HepG2 (cell line): ENCODE measurements around the gene PDCD11. TPM values are rescaled to one million over a fixed set of nuclear protein-coding genes. Genes with fewer than 3 reads are reported as not detected.
A peak's percentile ranks its signal among the peaks of the same experiment; 100 is the strongest.

ENCODE experiments used
- ARID4A ChIP-seq: sonication (generic); formaldehyde crosslinking; IDR thresholded peaks from 2 replicates; pipeline ENCODE4 v1.5.0; 2020; ENCODE audit warnings: mild to moderate bottlenecking, missing genetic modification reagents, borderline replicate concordance
- CCDC6 ChIP-seq: sonication (generic); formaldehyde crosslinking; IDR thresholded peaks from 2 replicates; pipeline ENCODE4 v1.8.1; 2022; ENCODE audit warnings: mild to moderate bottlenecking, missing genetic modification reagents, moderate library complexity
- ELF3 ChIP-seq: IDR thresholded peaks from 2 replicates; pipeline ENCODE4 v1.6.1; 2016; ENCODE audit warnings: missing genetic modification reagents, missing compliant biosample characterization
- HDAC2 ChIP-seq: sonication (generic); formaldehyde crosslinking; IDR thresholded peaks from 2 replicates; pipeline ENCODE4 v1.4.0; 2020; ENCODE audit warnings: missing genetic modification reagents
- IRX3 ChIP-seq: sonication (generic); formaldehyde crosslinking; IDR thresholded peaks from 2 replicates; pipeline ENCODE4 v1.8.1; 2023; ENCODE audit warnings: mild to moderate bottlenecking, low read depth, missing genetic modification reagents, borderline replicate concordance
- MED13 ChIP-seq: sonication (generic); formaldehyde crosslinking; IDR thresholded peaks from 2 replicates; pipeline ENCODE4 v1.5.0; 2020; ENCODE audit warnings: missing genetic modification reagents
- MTERF4 ChIP-seq: sonication (generic); formaldehyde crosslinking; IDR thresholded peaks from 2 replicates; pipeline ENCODE4 v1.8.0; 2023; ENCODE audit warnings: mild to moderate bottlenecking, missing genetic modification reagents
- MYC ChIP-seq: sonication (generic); formaldehyde crosslinking; IDR thresholded peaks from 2 replicates; pipeline ENCODE4 v1.9.0; 2021; ENCODE audit warnings: missing genetic modification reagents, borderline replicate concordance
- REXO4 ChIP-seq: sonication (generic); formaldehyde crosslinking; IDR thresholded peaks from 2 replicates; pipeline ENCODE4 v1.8.0; 2022; ENCODE audit warnings: missing genetic modification reagents, mild to moderate bottlenecking, borderline replicate concordance
- SAFB2 ChIP-seq: sonication (generic); formaldehyde crosslinking; IDR thresholded peaks from 2 replicates; pipeline ENCODE4 v1.5.1; 2020; ENCODE audit warnings: missing genetic modification reagents, low read depth, mild to moderate bottlenecking, borderline replicate concordance
- SIX4 ChIP-seq: sonication (generic); formaldehyde crosslinking; IDR thresholded peaks from 2 replicates; pipeline ENCODE4 v1.4.0; 2020; ENCODE audit warnings: missing genetic modification reagents
- SMAD3 ChIP-seq: sonication (generic); formaldehyde crosslinking; IDR thresholded peaks from 2 replicates; pipeline ENCODE4 v1.4.0; 2020; ENCODE audit warnings: missing genetic modification reagents
- SNAI1 ChIP-seq: sonication (generic); formaldehyde crosslinking; IDR thresholded peaks from 2 replicates; pipeline ENCODE4 v1.5.0; 2020; ENCODE audit warnings: mild to moderate bottlenecking, missing genetic modification reagents, borderline replicate concordance
- SRF ChIP-seq: IDR thresholded peaks from 2 replicates; pipeline ENCODE4 v1.6.1; 2011; ENCODE audit warnings: mild to moderate bottlenecking, low read depth, low read length, moderate library complexity
- TP53 ChIP-seq: sonication (generic); formaldehyde crosslinking; conservative IDR thresholded peaks from 2 replicates; pipeline ENCODE4 v1.4.0; 2020; ENCODE audit warnings: missing genetic modification reagents
- ZFAT ChIP-seq: sonication (generic); formaldehyde crosslinking; conservative IDR thresholded peaks from 2 replicates; pipeline ENCODE4 v1.8.1; 2023; ENCODE audit warnings: missing genetic modification reagents, inconsistent platforms
- ZNF160 ChIP-seq: sonication (generic); formaldehyde crosslinking; IDR thresholded peaks from 2 replicates; pipeline ENCODE4 v1.8.0; 2022; ENCODE audit warnings: mild to moderate bottlenecking, inconsistent platforms, missing genetic modification reagents
- ZNF20 ChIP-seq: sonication (generic); formaldehyde crosslinking; IDR thresholded peaks from 2 replicates; pipeline ENCODE4 v1.4.0; 2020; ENCODE audit warnings: mild to moderate bottlenecking, moderate library complexity, missing genetic modification reagents
- ZNF207 ChIP-seq: fragments of 450-650 bp; IDR thresholded peaks from 2 replicates; pipeline ENCODE4 v1.6.1; 2016; ENCODE audit warnings: antibody characterized with exemption, borderline replicate concordance
- ZNF343 ChIP-seq: sonication (generic); formaldehyde crosslinking; IDR thresholded peaks from 2 replicates; pipeline ENCODE4 v1.4.0; 2020; ENCODE audit warnings: mild to moderate bottlenecking, missing genetic modification reagents
- ZNF382 ChIP-seq: sonication (generic); formaldehyde crosslinking; IDR thresholded peaks from 2 replicates; pipeline ENCODE4 v1.5.0; 2020; ENCODE audit warnings: missing genetic modification reagents, mild to moderate bottlenecking, borderline replicate concordance
- ZNF570 ChIP-seq: sonication (generic); formaldehyde crosslinking; IDR thresholded peaks from 2 replicates; pipeline ENCODE4 v1.4.0; 2020; ENCODE audit warnings: mild to moderate bottlenecking, missing genetic modification reagents, borderline replicate concordance
- ZNF672 ChIP-seq: sonication (generic); formaldehyde crosslinking; IDR thresholded peaks from 2 replicates; pipeline ENCODE4 v1.8.1; 2022; ENCODE audit warnings: missing genetic modification reagents
- polyA plus RNA-seq, 8 experiments: library from polyadenylated mRNA; depleted of rRNA in 3 of 8; stranded (reverse) in 7 of 8; unstranded in 1 of 8; fragments of >200 nt; fragmentation: Illumina TruSeq in 4 of 8; extraction: Trizol in 4 of 8; gene quantifications; 2 replicates each; pipeline versions ENCODE4 v1.2.1 to v1.2.3, GENCODE V29; 2011 to 2016; ENCODE audit warnings: low read depth in 4 of 8, missing spikeins in 1 of 8, mixed read lengths in 1 of 8; ENCODE audit not compliant: insufficient read depth in 1 of 8
- total RNA-seq, 5 experiments: library from RNA; depleted of rRNA; stranded (reverse); fragments of >200 nt; fragmentation: Illumina TruSeq; extraction: Trizol; gene quantifications; 2 replicates each; pipeline ENCODE4 v1.2.3, GENCODE V29; 2016; ENCODE audit warnings: low read depth in 1 of 5
- TF ChIP-seq, protein P1 (sequence below): sonication (generic); formaldehyde crosslinking; IDR thresholded peaks from 2 replicates; pipeline ENCODE4 v1.8.0; 2022; ENCODE audit warnings: mild to moderate bottlenecking, missing genetic modification reagents; ENCODE audit not compliant: insufficient replicate concordance

The PDCD11 gene
- total and polyA plus RNA-seq, 2 of the 13 experiments (the other 11 are each of a cell fraction or from before 2014, with no cell fraction given), result 12.8 to 52.8 TPM

- TF ChIP-seq SIX4 (CRISPR knock-in tag) (no peak; the same call in 1 of the 2 replicates), HDAC2 (peak; percentile 78; the same call in 1 of the 2 replicates), SMAD3 (CRISPR knock-in tag) (peak; percentile 81; the same call in 1 of the 2 replicates), SRF (no peak), ZNF672 (CRISPR knock-in tag) (no peak), SAFB2 (peak; percentile 84; the same call in 1 of the 2 replicates), ZNF160 (CRISPR knock-in tag) (no peak; the same call in 1 of the 2 replicates), IRX3 (CRISPR knock-in tag) (peak; percentile 53), MYC (CRISPR knock-in tag) (peak; percentile 99), ZNF570 (no peak), MTERF4 (CRISPR knock-in tag) (no peak; the same call in 1 of the 2 replicates), ELF3 (peak; percentile 74), ZNF382 (CRISPR knock-in tag) (no peak), SNAI1 (CRISPR knock-in tag) (no peak), ZNF343 (CRISPR knock-in tag) (no peak), ARID4A (CRISPR knock-in tag) (peak; percentile 97), ZNF20 (CRISPR knock-in tag) (no peak), ZNF207 (no peak), ZFAT (CRISPR knock-in tag) (no peak), TP53 (CRISPR knock-in tag) (no peak), CCDC6 (peak; percentile 80; the same call in 1 of the 2 replicates), MED13 (CRISPR knock-in tag) (0 out of 2 replicates have a peak, but pooled peaks have one; percentile 24), REXO4 (CRISPR knock-in tag) (no peak)
- TF ChIP-seq, protein P1, sequence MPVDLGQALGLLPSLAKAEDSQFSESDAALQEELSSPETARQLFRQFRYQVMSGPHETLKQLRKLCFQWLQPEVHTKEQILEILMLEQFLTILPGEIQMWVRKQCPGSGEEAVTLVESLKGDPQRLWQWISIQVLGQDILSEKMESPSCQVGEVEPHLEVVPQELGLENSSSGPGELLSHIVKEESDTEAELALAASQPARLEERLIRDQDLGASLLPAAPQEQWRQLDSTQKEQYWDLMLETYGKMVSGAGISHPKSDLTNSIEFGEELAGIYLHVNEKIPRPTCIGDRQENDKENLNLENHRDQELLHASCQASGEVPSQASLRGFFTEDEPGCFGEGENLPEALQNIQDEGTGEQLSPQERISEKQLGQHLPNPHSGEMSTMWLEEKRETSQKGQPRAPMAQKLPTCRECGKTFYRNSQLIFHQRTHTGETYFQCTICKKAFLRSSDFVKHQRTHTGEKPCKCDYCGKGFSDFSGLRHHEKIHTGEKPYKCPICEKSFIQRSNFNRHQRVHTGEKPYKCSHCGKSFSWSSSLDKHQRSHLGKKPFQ, result peak; percentile 89
Measured at GRCh38 chr10:103396067-103396788, at the start of gene PDCD11, which contains the start of gene ATP5MK (continued).
